ENCODE data around the gene MARCHF10. TPM values are rescaled to one million over a fixed set of nuclear protein-coding genes. Genes with fewer than 3 reads are reported as not detected.
"Not testable (repeated sequence)": the region's sequence is repeated elsewhere in the genome, so short reads cannot be mapped to it uniquely, and the experiment has no call there.

The MARCHF10 gene
- total RNA-seq, 4 donors from 2014 or later, result under 0.01 to 0.41 (median 0.18) TPM; not detected in 1

DNA sequence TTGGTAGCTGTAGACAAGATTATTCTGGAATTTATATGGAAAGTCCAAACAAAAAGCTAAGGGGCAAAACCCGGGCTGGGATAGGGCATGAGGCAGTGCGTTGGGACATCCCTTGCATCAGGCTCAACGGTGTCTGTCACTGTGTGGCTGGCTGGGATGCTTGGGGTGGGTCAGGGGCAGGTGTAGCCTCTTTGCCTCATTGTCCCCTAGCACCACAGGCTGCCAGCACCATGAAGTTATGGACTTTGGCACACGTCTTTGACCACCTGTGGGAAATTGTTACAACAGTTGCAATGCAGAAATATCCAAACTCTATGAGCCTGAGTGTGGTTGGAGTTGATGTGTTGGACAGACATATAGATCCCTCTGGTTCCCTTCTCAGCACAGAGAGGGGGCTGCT is 32.8 kb upstream of the MARCHF10 start:
- H3K27ac ChIP-seq, result no peak overlapping the region
- H3K4me3 ChIP-seq, result no peak overlapping the region
- no peak for DNase-seq
- H3K36me3 ChIP-seq, result no peaks in the 10 kb centered on the region
- no peaks in the 10 kb centered on the region for H3K4me1 ChIP-seq
- H3K9me3 ChIP-seq, result no peaks in the 10 kb centered on the region
- H3K27me3 ChIP-seq, result no peaks in the 10 kb centered on the region
- intact Hi-C loops (cut with DNase I; ENCODE audit: low total_unique reads), result no loop called here
- TF ChIP-seq, protein P1, sequence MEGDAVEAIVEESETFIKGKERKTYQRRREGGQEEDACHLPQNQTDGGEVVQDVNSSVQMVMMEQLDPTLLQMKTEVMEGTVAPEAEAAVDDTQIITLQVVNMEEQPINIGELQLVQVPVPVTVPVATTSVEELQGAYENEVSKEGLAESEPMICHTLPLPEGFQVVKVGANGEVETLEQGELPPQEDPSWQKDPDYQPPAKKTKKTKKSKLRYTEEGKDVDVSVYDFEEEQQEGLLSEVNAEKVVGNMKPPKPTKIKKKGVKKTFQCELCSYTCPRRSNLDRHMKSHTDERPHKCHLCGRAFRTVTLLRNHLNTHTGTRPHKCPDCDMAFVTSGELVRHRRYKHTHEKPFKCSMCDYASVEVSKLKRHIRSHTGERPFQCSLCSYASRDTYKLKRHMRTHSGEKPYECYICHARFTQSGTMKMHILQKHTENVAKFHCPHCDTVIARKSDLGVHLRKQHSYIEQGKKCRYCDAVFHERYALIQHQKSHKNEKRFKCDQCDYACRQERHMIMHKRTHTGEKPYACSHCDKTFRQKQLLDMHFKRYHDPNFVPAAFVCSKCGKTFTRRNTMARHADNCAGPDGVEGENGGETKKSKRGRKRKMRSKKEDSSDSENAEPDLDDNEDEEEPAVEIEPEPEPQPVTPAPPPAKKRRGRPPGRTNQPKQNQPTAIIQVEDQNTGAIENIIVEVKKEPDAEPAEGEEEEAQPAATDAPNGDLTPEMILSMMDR (IDR thresholded peaks at IDR 0.05), result no peak
- no peak for TF ChIP-seq POLR2A (IDR thresholded peaks at IDR 0.05)

DNA sequence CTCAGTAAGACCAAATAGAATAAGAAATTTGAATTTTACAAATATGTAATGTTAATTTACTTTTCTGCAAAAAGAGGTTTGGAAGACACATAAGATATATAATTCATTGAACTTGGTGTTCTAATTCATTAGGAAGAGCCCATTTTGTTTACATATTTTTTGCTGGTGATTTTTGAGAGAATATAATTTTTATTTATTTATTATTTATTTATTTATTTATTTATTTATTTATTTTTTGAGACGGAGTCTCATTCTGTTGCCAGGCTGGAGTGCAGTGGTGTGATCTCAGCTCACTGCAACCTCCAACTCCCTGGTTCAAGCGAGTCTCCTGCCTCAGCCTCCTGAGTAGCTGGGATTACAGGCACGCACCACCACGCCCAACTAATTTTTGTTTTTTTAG is 25.7 kb upstream of the MARCHF10 start:
- intact Hi-C loops (cut with DNase I; ENCODE audit: low total_unique reads); H3K27me3 ChIP-seq; DNase-seq; H3K4me1 ChIP-seq; H3K27ac ChIP-seq; H3K9me3 ChIP-seq; H3K36me3 ChIP-seq; H3K4me3 ChIP-seq: not testable (repeated sequence)

DNA sequence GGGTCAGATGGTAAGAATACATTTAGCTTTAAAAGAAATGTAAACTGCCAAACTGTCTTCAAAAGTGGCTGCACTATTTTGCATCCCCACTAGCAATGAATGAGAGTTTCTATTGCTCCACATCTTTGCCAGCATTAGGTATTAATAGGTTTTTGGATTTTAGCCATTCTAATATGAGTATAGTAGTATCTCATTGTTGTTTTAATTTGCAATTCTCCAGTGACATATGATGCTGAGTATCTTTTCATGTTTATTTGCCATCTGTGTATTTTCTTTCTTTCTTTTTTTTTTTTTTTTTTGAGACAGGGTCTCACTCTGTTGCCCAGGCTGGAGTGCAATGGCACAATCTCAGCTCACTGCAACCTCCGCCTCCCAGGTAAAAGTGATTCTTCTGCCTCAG is 24.3 kb upstream of the MARCHF10 start:
- H3K36me3 ChIP-seq, result no peaks in the 10 kb centered on the region

DNA sequence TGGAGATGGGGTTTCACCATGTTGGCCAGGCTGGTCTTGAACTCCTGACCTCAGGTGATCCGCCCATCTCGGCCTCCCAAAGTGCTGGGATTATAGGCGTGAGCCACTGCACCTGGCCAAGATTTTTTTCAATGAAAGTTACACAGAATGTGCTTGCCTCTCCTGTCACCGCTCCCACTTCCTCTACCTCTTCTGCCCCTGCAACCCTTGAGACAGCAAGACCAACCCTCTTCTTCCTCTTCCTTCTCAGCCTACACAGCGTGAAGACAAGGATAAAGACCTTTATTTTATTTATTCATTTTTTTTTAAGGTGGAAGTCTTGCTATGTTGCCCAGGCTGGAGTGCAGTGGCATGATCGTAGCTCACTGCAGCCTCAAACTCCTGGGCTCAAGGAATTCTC is 23.0 kb upstream of the MARCHF10 start:
- H3K9me3 ChIP-seq; H3K27me3 ChIP-seq; H3K4me3 ChIP-seq; H3K36me3 ChIP-seq; H3K27ac ChIP-seq; H3K4me1 ChIP-seq; intact Hi-C loops (cut with DNase I; ENCODE audit: low total_unique reads); DNase-seq: not testable (repeated sequence)

More for the DNA sequence above, 24.3 kb upstream of the MARCHF10 start:
- Histone ChIP-seq H3K9me3 (no peaks in the 10 kb centered on the region), H3K27me3 (no peaks in the 10 kb centered on the region), H3K27ac (no peak overlapping the region), H3K4me1 (no peaks in the 10 kb centered on the region), H3K4me3 (no peak overlapping the region)
- TF ChIP-seq, protein P1 (IDR thresholded peaks at IDR 0.05), result no peak
- no peak for TF ChIP-seq POLR2A (IDR thresholded peaks at IDR 0.05)
- intact Hi-C loops (cut with DNase I; ENCODE audit: low total_unique reads), result no loop called here
- no peak for DNase-seq

DNA sequence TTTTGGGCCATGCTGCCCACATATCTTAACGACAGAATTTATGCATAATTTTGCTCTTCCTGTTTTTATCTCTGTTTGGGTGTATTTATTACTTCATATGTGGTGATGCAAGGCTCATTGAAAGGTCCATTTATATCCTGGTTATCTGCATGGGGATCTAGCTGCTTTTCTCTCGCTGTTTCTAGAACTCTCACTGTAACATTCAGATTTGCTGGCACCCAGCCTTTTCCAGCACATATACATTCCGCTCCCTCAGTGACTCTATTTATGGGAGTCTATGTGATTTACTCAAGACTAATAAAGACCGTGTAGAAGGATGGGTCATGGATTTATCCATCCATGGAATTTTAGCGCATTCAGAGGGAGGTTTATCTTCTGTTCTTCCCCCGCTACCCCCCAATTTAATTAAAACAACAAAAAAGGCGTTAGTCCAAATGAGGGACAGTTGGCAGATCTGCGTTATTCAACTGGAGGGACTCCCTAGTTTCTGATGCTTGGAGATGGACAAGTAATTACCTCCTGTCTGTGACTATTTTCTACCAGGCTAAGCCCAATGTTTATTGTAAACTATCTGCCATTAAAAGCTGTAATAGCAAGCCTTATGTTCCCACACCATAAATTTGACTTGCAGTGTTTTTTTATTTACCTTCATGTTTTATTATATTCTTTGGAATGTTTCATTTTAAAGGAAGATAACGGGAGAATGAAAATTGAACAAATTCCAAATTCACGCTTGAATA is 19.8 kb upstream of the MARCHF10 start:
- H3K27me3 ChIP-seq, result no peaks in the 10 kb centered on the region
- no peak overlapping the region for H3K27ac ChIP-seq
- no peaks in the 10 kb centered on the region for H3K36me3 ChIP-seq
- no peaks in the 10 kb centered on the region for H3K9me3 ChIP-seq
- TF ChIP-seq, protein P1 (IDR thresholded peaks at IDR 0.05), result no peak
- TF ChIP-seq POLR2A (IDR thresholded peaks at IDR 0.05), result no peak
- DNase-seq, result no peak
- intact Hi-C loops (cut with DNase I; ENCODE audit: low total_unique reads), result no loop called here
- H3K4me3 ChIP-seq, result no peak overlapping the region
- no peaks in the 10 kb centered on the region for H3K4me1 ChIP-seq

DNA sequence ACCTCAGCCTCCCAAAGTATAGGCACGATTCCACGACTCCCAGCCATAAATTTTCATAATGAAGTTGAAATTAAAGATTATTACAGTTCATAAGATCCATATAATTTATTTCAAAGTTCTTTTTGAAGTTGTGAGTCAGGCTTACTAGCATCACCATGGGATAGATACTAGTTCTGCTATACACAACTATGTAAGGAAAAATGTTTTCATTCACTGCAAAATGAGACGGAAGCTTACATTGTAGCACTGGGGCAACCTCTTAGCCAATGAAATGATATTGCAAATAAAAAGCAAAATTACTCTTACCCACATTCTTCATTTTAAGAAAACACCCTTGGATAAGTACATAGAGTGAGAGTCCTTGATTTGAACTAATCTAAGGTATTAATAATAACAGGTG is 18.8 kb upstream of the MARCHF10 start:
- intact Hi-C loops (cut with DNase I; ENCODE audit: low total_unique reads), result no loop called here
- TF ChIP-seq, protein P1 (IDR thresholded peaks at IDR 0.05), result no peak
- no peak for TF ChIP-seq POLR2A (IDR thresholded peaks at IDR 0.05)

More for the DNA sequence above, 18.8 kb upstream of the MARCHF10 start:
- no peaks in the 10 kb centered on the region for H3K27me3 ChIP-seq
- H3K27ac ChIP-seq, result no peak overlapping the region
- no peaks in the 10 kb centered on the region for H3K9me3 ChIP-seq
- no peak for DNase-seq
- H3K4me1 ChIP-seq, result no peaks in the 10 kb centered on the region
- no peaks in the 10 kb centered on the region for H3K36me3 ChIP-seq
- no peak overlapping the region for H3K4me3 ChIP-seq
